GM12874 (cell line): Measurements from ENCODE around the gene CAND2.

Experiments used
- CTCF ChIP-seq: IDR thresholded peaks from 2 replicates; pipeline ENCODE4 v1.5.1; 2011; ENCODE audit warnings: low read depth, mild to moderate bottlenecking, control low read depth, low read length, moderate library complexity; ENCODE audit not compliant: insufficient read depth

CAND2 gene

GRCh38 chr3:12799525-12800440, 3.3 kb downstream of the CAND2 start:
- no peak for TF ChIP-seq CTCF

- TF ChIP-seq CTCF: no peak
Measured at GRCh38 chr3:12803371-12803770, 6.9 kb downstream of the CAND2 start.

- no peak for TF ChIP-seq CTCF
Measured at GRCh38 chr3:12807066-12807465, 10.6 kb downstream of the CAND2 start.

GRCh38 chr3:12807601-12808359, 11.3 kb downstream of the CAND2 start:
- no peak for TF ChIP-seq CTCF

GRCh38 chr3:12808587-12808986, 12.1 kb downstream of the CAND2 start:
- TF ChIP-seq CTCF: no peak

- TF ChIP-seq CTCF: no peak
Measured at GRCh38 chr3:12809001-12809400, 12.5 kb downstream of the CAND2 start.

- no peak for TF ChIP-seq CTCF
Measured at GRCh38 chr3:12809435-12809834, 13.0 kb downstream of the CAND2 start.
